H1 (cell line): Measurements from ENCODE around the gene DDX1. TPM values are rescaled to one million over a fixed set of nuclear protein-coding genes. Genes with fewer than 3 reads are reported as not detected.

Experiments used
- CTCF ChIA-PET: fragments of 300-600 bp; sonication (Branson Sonifier 250); formaldehyde crosslinking; loops from one replicate; lab custom pipeline; 2021; ENCODE audit not compliant: partially characterized antibody; lab: Charles Lee
- POLR2A ChIA-PET: fragments of 300-600 bp; sonication (Branson Sonifier 250); formaldehyde crosslinking; loops from one replicate; lab custom pipeline; 2021; ENCODE audit warnings: inconsistent platforms; ENCODE audit not compliant: partially characterized antibody; lab: Charles Lee
- DNase-seq, 2 experiments: peaks; one replicate each; pipeline versions ENCODE4 v3.0.0 to v3.0.0-alpha.2; 2010 to 2022; ENCODE audit warnings: low spot score in 2 of 2, low read depth in 1 of 2, mixed read lengths in 1 of 2
- FAIRE-seq: peaks from 2 replicates; lab custom pipeline; 2011; peaks lifted over from hg19 to GRCh38; lab: Jason Lieb, UNC
- H2AFZ ChIP-seq: 2 replicates; pipeline ENCODE4 v1.8.1; 2012; ENCODE audit warnings: low read length, inconsistent platforms
- H2AK5ac ChIP-seq: 2 replicates; pipeline ENCODE4 v1.6.1; 2013; ENCODE audit warnings: low read depth, low read length
- H2BK120ac ChIP-seq: replicated peaks from 2 replicates; pipeline ENCODE3; 2013; ENCODE audit warnings: low read depth, low read length, inconsistent platforms
- H2BK12ac ChIP-seq: 2 replicates; pipeline ENCODE4 v1.6.1; 2013; ENCODE audit warnings: low read depth, low read length
- H2BK15ac ChIP-seq: 2 replicates; pipeline ENCODE4 v1.6.1; 2013; ENCODE audit warnings: low read length
- H2BK20ac ChIP-seq: 2 replicates; pipeline ENCODE4 v1.6.1; 2013; ENCODE audit warnings: low read length
- H2BK5ac ChIP-seq: 2 replicates; pipeline ENCODE4 v1.6.1; 2013; ENCODE audit warnings: low read depth, low read length
- H3K14ac ChIP-seq: 2 replicates; pipeline ENCODE4 v1.6.1; 2013; ENCODE audit warnings: inconsistent platforms; ENCODE audit not compliant: insufficient read length
- H3K18ac ChIP-seq: 2 replicates; pipeline ENCODE4 v1.6.1; 2013; ENCODE audit warnings: low read length; ENCODE audit errors: extremely low read depth
- H3K23ac ChIP-seq: 2 replicates; pipeline ENCODE4 v1.6.1; 2013; ENCODE audit warnings: inconsistent platforms; ENCODE audit not compliant: insufficient read length
- H3K23me2 ChIP-seq: 2 replicates; pipeline ENCODE4 v1.6.1; 2013; ENCODE audit warnings: low read depth, low read length
- H3K27ac ChIP-seq: 2 replicates; pipeline ENCODE4 v1.6.1; 2011; ENCODE audit warnings: low read depth, low read length, inconsistent platforms
- H3K27me3 ChIP-seq, 4 experiments: replicated peaks in 1 of 4; 1 replicate in 1 of 4; 2 replicates in 3 of 4; pipeline versions ENCODE4 v1.6.1 to v1.8.1; 2011 to 2013; ENCODE audit warnings: low read length in 3 of 4, mild to moderate bottlenecking in 3 of 4, inconsistent platforms in 2 of 4, mixed read lengths in 2 of 4, moderate library complexity in 1 of 4; ENCODE audit not compliant: control insufficient read depth in 3 of 4, insufficient read depth in 3 of 4; ENCODE audit errors: extremely low read depth in 1 of 4
- H3K36me3 ChIP-seq, 4 experiments: 2 replicates each; pipeline versions ENCODE4 v1.6.1 to v1.8.1; 2011 to 2013; ENCODE audit warnings: mild to moderate bottlenecking in 4 of 4, low read length in 3 of 4, moderate library complexity in 2 of 4, control low read depth in 1 of 4, inconsistent platforms in 1 of 4; ENCODE audit not compliant: insufficient read depth in 4 of 4, control insufficient read depth in 2 of 4
- H3K4ac ChIP-seq: replicated peaks from 2 replicates; pipeline ENCODE3; 2013; ENCODE audit warnings: low read length, low read depth, mixed read lengths, inconsistent platforms; ENCODE audit not compliant: insufficient read length
- H3K4me1 ChIP-seq, 4 experiments: replicated peaks in 1 of 4; 1 replicate in 1 of 4; 2 replicates in 3 of 4; pipeline versions ENCODE4 v1.6.1 to v1.8.1; 2011 to 2013; ENCODE audit warnings: low read length in 3 of 4, inconsistent platforms in 2 of 4, mixed read lengths in 1 of 4; ENCODE audit not compliant: insufficient read depth in 4 of 4, control insufficient read depth in 3 of 4
- H3K4me2 ChIP-seq, 2 experiments: 2 replicates each; pipeline versions ENCODE4 v1.6.1 to v1.8.1; 2011 to 2013; ENCODE audit warnings: low read depth in 2 of 2, low read length in 2 of 2, control low read depth in 1 of 2, inconsistent platforms in 1 of 2, mild to moderate bottlenecking in 1 of 2; ENCODE audit not compliant: insufficient read depth in 1 of 2
- H3K4me3 ChIP-seq, 4 experiments: fragments of 200-600, 300-600 bp in 1 of 4; sonication (generic), shearing (Covaris generic), sonication (Bioruptor Twin) in 1 of 4; 2 replicates each; pipeline versions ENCODE4 v1.5.1 to v1.8.1; 2011 to 2016; ENCODE audit warnings: low read length in 4 of 4, low read depth in 3 of 4, control low read depth in 2 of 4, inconsistent platforms in 2 of 4, mild to moderate bottlenecking in 2 of 4, mixed read lengths in 1 of 4, moderate library complexity in 1 of 4; ENCODE audit not compliant: insufficient read depth in 2 of 4; ENCODE audit errors: extremely low read depth in 1 of 4
- H3K56ac ChIP-seq: replicated peaks from 2 replicates; pipeline ENCODE3; 2013; ENCODE audit warnings: low read depth, mild to moderate bottlenecking, mixed read lengths, low read length, inconsistent platforms; ENCODE audit not compliant: insufficient read length
- H3K79me1 ChIP-seq: 2 replicates; pipeline ENCODE4 v1.6.1; 2013; ENCODE audit warnings: low read depth, low read length, control low read depth
- H3K79me2 ChIP-seq, 2 experiments: 2 replicates each; pipeline versions ENCODE4 v1.6.1 to v1.8.1; 2012 to 2013; ENCODE audit warnings: low read length in 2 of 2, mild to moderate bottlenecking in 2 of 2, inconsistent platforms in 1 of 2; ENCODE audit not compliant: insufficient read depth in 2 of 2, control insufficient read depth in 1 of 2
- H3K9ac ChIP-seq, 4 experiments: replicated peaks in 1 of 4; 1 replicate in 1 of 4; 2 replicates in 3 of 4; pipeline versions ENCODE4 v1.6.1 to v1.8.1; 2011 to 2013; ENCODE audit warnings: low read depth in 3 of 4, low read length in 3 of 4, control low read depth in 2 of 4, mild to moderate bottlenecking in 2 of 4, moderate library complexity in 2 of 4, inconsistent platforms in 1 of 4; ENCODE audit errors: extremely low read depth in 1 of 4
- H3K9me3 ChIP-seq, 2 experiments: 2 replicates each; pipeline versions ENCODE4 v1.6.1 to v1.8.1; 2012 to 2013; ENCODE audit warnings: mild to moderate bottlenecking in 2 of 2, moderate library complexity in 2 of 2, control low read depth in 1 of 2, inconsistent platforms in 1 of 2, low read depth in 1 of 2, low read length in 1 of 2, mixed read lengths in 1 of 2; ENCODE audit not compliant: insufficient read depth in 2 of 2
- H4K20me1 ChIP-seq, 2 experiments: replicated peaks in 1 of 2; 2 replicates each; pipeline versions ENCODE3 to v1.8.1; 2011 to 2013; ENCODE audit warnings: inconsistent platforms in 2 of 2, low read length in 2 of 2, mild to moderate bottlenecking in 1 of 2; ENCODE audit not compliant: insufficient read depth in 2 of 2, control insufficient read depth in 1 of 2
- H4K5ac ChIP-seq: 2 replicates; pipeline ENCODE4 v1.6.1; 2013; ENCODE audit warnings: low read length, low read depth, mixed read lengths, inconsistent platforms; ENCODE audit not compliant: insufficient read length
- H4K8ac ChIP-seq: 2 replicates; pipeline ENCODE4 v1.8.0; 2013; ENCODE audit warnings: mild to moderate bottlenecking, moderate library complexity, low read length, inconsistent platforms; ENCODE audit not compliant: insufficient read depth; ENCODE audit errors: extremely low read depth
- H4K91ac ChIP-seq: replicated peaks from 2 replicates; pipeline ENCODE3; 2013; ENCODE audit warnings: low read length, mixed read lengths, inconsistent platforms; ENCODE audit not compliant: insufficient read length
- CEBPB ChIP-seq: IDR thresholded peaks from 2 replicates; pipeline ENCODE4 v1.6.1; 2012; ENCODE audit warnings: low read depth, low read length
- CHD1 ChIP-seq: IDR thresholded peaks from 2 replicates; pipeline ENCODE4 v1.6.1; 2012; ENCODE audit warnings: low read depth, low read length, improper control_type of control experiment
- CHD2 ChIP-seq: IDR thresholded peaks from 2 replicates; pipeline ENCODE4 v1.6.1; 2012; ENCODE audit warnings: low read length, improper control_type of control experiment
- EP300 ChIP-seq, 2 experiments: IDR thresholded peaks; 1 replicate in 1 of 2; 2 replicates in 1 of 2; pipeline ENCODE4 v1.6.1; 2011 to 2012; ENCODE audit warnings: low read depth in 2 of 2, low read length in 2 of 2, mild to moderate bottlenecking in 2 of 2, borderline replicate concordance in 1 of 2, inconsistent platforms in 1 of 2, moderate library complexity in 1 of 2
- SAP30 ChIP-seq: fragments of 300-600 bp; sonication (generic); IDR thresholded peaks from 2 replicates; pipeline ENCODE4 v1.7.1; 2012; ENCODE audit warnings: low read length, moderate library complexity, mild to moderate bottlenecking, inconsistent platforms; ENCODE audit not compliant: insufficient read depth, insufficient replicate concordance
- SRF ChIP-seq: IDR thresholded peaks from 2 replicates; pipeline ENCODE4 v1.6.1; 2011; ENCODE audit warnings: mild to moderate bottlenecking, low read depth, low read length, moderate library complexity
- WGBS, 2 experiments: shearing (Covaris generic) in 1 of 2; methylation state at CpG; one replicate each; pipeline versions ENCODE4 v1.1.6 to v1.1.7; 2013 to 2015; ENCODE audit warnings: low lambda C conversion rate in 2 of 2, mixed read lengths in 2 of 2, inconsistent platforms in 1 of 2, low coverage in 1 of 2, missing lambda C conversion rate in 1 of 2; ENCODE audit not compliant: insufficient replicate concordance in 2 of 2, insufficient coverage in 1 of 2, insufficient read length in 1 of 2; ENCODE audit errors: extremely low coverage in 1 of 2, missing lambda C conversion rate in 1 of 2; 5-methylcytosine and 5-hydroxymethylcytosine counted together
- polyA plus RNA-seq, 7 experiments: library from polyadenylated mRNA; depleted of rRNA in 3 of 7; stranded (reverse) in 5 of 7; unstranded in 2 of 7; fragments of >200 nt in 5 of 7; fragments of 200-250 nt in 2 of 7; gene quantifications; 1 replicate in 5 of 7; 2 replicates in 1 of 7; 4 replicates in 1 of 7; pipeline versions ENCODE4 v1.2.1 to v1.2.3, GENCODE V29; 2011 to 2013; ENCODE audit warnings: missing spikeins in 2 of 7, mixed read lengths in 2 of 7
- total RNA-seq: library from RNA; stranded (reverse); fragmentation: NEBNext Ultra II Directional; extraction: Animal tissue kit (Norgen Biotek cat#: 25700); gene quantifications from 2 replicates; pipeline ENCODE4 v1.2.1, GENCODE V29; 2021

DDX1 gene
- total and polyA plus RNA-seq, 2 of the 8 experiments (the other 6 are each of a cell fraction or from before 2014, with no cell fraction given), result 51.1 to 161 TPM

DNA sequence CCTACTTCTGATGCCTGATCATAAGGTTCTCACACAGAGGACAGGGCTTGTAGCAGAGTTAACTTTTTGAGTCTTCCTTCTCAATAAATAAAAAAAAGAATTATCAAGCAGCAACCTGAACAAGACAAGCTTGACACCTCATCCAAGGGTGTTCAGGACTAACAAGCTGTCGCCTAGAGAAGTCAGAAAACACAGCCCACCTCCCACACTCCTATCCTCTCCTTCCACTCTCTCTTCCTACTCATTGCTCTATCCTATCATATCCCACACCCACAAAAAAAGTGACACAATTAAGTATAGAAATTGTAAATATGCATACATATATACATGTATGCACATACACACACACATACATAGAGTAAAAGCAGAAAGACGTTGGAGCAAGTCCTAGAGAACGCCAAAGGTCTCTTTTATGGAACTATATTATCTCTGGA lies 35.9 kb upstream of the DDX1 start:
- no peak overlapping the region for H3K14ac ChIP-seq
- no peak overlapping the region for H3K4me3 ChIP-seq
- no peak overlapping the region for H3K9ac ChIP-seq
- peaks cover 0 to 2% (median 0%) of the 10 kb centered on the region in 4 experiments; a peak in 1 of 8 replicates for H3K36me3 ChIP-seq
- no peaks in the 10 kb centered on the region for H3K79me1 ChIP-seq
- WGBS, 2 experiments, result 92% methylated on average over 3 of the region's 3 CpGs; no CpG with 5 or more reads in 1 of the 2 experiments
- DNase-seq (no peak), FAIRE-seq (no peak)
- ChIA-PET CTCF (interaction anchor here (4.4 kb wide), 1 partner anchor 9 kb away, joined by 18 read pairs; no protein-coding TSS in a partner anchor), POLR2A (no interaction called here)
- no peak overlapping the region for H2BK12ac ChIP-seq
- H3K4me1 ChIP-seq, result no peaks in the 10 kb centered on the region
- no peak overlapping the region for H2AFZ ChIP-seq
- peaks cover 6% of the 10 kb centered on the region for H3K23me2 ChIP-seq
- H3K27ac ChIP-seq, result no peak overlapping the region
- H3K9me3 ChIP-seq, result no peaks in the 10 kb centered on the region
- TF ChIP-seq CHD1 (no peak), CHD2 (no peak), SRF (no peak), SAP30 (no peak), CEBPB (no peak), EP300 (IDR thresholded peaks at IDR 0.05; ENCODE audit: borderline replicate concordance in 1 of 2, low read depth in 2 of 2, low read length in 2 of 2) (no peak)
- no peak overlapping the region for H3K4me2 ChIP-seq
- no peak overlapping the region for H4K8ac ChIP-seq
- H2BK15ac ChIP-seq, result no peak overlapping the region
- no peak overlapping the region for H3K4ac ChIP-seq
- H2AK5ac ChIP-seq, result no peak overlapping the region
- no peak overlapping the region for H4K91ac ChIP-seq
- no peaks in the 10 kb centered on the region for H3K27me3 ChIP-seq
- H2BK5ac ChIP-seq, result no peak overlapping the region
- no peak overlapping the region for H2BK20ac ChIP-seq
- H3K18ac ChIP-seq, result no peak overlapping the region
- H3K23ac ChIP-seq, result no peak overlapping the region
- peaks cover 0 to 1% of the 10 kb centered on the region in 2 experiments for H4K20me1 ChIP-seq
- no peak overlapping the region for H3K56ac ChIP-seq
- peaks cover 0 to 18% of the 10 kb centered on the region in 2 experiments; a peak in 2 of 4 replicates for H3K79me2 ChIP-seq
- H2BK120ac ChIP-seq, result no peak overlapping the region
- no peak overlapping the region for H4K5ac ChIP-seq
